Measurements from ENCODE around the gene RAD21L1.
"Not testable (repeated sequence)": the region's sequence is repeated elsewhere in the genome, so short reads cannot be mapped to it uniquely, and the experiment has no call there.

RAD21L1 gene

DNA sequence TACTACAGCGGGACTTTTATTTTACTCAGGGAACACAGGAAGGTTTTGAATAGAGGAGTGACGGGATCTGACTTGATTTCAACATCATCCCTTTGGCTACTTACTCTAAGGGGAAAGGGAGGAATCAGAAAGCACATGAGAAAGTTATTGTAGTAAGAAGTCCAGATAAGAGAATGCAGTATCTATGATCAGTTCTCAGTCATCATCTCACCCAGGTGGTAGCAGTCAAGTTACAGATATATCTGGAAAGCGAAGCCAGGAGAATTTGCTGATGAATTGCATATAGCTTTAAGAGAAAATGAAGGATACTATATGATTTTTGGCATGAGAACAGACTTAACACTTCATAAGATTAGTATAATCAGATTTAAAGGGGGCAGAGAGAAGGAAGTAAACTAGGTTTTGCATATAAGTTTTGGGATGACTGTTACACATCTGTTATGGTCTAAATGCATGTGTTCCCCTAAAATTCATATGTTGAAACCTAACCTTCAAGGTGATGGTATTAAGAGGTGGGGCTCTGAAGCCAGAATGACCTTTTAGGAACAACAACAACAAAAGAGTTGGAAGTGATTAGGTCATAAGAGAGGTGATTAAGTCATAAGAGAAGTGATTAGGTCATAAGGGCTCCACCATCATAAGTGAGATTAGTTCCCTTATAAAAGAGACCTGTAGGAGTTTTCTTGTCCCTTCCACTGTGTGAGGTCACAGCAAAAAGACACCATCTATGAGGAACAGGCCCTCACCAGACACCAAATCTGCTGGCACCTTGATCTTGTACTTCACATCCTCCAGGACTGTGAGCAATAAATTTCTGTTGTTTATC, 6.7 kb downstream of the RAD21L1 start:
- DNase-seq = no peak

DNA sequence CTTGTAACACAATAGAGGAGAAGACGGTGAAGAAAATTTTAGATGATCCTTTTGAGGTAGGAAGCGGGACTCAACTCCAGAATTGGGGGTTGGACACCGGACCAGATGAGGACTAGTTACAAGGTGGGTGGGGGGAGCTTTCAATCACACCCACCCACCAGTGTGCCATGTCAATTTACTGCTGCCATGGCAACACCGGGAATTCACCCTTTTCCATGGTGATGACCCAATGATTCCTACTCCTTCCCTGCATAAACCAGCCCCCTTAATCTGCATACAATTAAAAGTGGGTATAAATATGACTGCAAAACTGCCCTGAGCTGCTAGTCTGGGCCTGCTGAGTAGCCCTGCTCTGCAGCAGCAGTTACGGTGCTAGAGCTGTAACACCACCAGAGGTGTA, 14.7 kb downstream of the RAD21L1 start:
- no peak for DNase-seq

DNA sequence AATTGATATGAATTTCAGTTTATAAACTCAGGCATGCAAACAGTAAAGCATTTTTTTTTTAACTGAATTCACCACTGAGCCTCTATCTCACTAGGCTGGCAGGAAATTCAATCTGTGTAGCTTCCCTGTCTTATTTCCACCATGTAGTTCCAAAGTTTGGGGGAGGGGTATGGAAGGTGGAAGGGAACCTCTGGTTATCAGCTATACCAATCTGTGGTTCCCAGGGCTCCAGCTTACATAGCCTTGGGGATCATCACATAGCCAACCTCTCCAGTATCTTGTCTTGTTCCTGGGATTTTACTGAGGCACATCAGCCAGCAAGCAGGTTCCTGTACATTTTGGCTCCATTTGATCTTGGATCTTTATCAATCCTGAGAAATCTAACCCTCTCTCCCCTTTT, 15.6 kb downstream of the RAD21L1 start:
- DNase-seq = no peak

DNA sequence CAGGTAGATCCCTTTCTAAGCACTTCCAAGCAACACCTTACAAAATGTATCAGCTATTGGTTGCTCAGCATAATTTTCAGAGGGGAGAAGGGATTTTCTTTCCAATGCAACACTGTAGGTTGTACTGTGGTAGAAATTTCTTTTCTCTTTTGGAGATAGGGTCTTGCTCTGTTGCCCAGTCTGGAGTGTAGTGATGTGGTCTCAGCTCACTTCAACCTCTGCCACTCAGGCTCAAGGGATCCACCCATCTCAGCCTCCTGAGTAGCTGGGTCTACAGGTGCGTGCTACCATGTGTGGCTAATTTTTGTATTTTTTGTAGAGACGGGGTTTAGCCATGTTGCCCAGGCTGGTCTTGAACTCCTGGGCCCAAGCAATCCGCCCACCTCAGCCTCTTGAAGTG, 16.3 kb downstream of the RAD21L1 start:
- no peak for DNase-seq

DNA sequence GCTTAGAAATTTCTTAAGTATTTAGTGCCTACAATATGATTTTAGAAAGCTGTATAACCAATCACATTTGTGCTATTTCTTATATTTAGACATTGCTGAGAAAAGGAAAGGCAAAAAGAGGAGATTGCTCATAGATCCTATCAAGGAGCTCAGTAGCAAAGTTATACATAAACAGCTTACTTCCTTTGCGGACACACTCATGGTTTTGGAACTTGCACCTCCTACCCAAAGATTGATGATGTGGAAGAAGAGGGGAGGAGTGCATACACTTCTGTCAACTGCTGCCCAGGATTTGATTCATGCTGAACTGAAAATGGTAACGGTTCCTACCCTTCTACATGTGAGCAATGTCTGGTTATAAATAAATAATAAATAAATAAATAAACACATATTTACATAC, 16.7 kb downstream of the RAD21L1 start:
- DNase-seq = no peak

DNA sequence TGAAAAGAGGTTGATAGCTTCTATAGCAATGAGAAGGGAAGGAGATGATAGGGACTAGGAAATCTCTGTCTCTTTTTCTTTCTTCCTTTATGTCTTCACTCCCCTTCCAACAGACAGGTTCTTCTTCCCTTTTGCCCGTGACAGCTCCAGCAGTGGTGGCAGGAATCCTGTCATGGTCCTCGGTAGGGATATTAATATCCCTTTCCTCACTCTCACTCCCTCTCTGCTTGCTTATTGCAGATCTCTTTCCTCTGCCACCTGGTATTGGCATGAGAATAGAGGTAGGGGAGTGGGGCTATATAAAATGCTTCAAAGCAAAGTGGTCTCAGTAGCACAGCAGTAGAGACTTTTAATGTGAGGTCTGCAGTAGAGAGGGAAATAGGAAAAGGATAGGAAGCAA, 19.7 kb downstream of the RAD21L1 start:
- no peak for DNase-seq

DNA sequence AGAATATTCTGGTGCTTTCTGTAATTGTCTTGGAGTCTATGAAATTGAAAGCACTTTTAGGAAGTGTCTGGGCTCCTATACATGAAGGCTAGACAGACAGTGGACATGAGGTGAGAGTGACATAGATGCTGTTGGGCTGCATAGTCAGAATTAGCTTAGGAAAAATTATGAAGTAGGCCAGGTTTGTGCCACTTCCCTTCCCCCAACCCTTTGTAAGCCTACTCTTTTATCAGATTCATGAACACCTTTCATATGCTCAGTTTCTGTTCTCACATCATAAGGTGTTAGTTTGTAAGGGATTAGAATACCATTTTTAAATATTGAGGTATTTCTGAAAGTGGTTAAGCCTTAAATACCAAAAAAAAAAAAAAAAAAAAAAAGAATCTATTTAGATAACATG, 21.8 kb downstream of the RAD21L1 start:
- DNase-seq = no peak

DNA sequence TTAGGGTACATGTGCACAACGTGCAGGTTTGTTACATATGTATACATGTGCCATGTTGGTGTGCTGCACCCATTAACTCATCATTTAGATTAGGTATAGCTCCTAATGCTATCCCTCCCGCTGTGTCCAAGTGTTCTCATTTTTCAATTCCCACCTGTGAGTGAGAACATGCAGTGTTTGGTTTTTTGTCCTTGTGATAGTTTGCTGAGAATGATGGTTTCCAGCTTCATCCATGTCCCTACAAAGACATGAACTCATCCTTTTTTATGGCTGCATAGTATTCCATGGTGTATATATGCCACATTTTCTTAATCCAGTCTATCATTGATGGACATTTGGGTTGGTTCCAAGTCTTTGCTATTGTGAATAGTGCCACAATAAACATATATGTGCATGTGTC, 24.4 kb downstream of the RAD21L1 start:
- DNase-seq = not testable (repeated sequence)

DNA sequence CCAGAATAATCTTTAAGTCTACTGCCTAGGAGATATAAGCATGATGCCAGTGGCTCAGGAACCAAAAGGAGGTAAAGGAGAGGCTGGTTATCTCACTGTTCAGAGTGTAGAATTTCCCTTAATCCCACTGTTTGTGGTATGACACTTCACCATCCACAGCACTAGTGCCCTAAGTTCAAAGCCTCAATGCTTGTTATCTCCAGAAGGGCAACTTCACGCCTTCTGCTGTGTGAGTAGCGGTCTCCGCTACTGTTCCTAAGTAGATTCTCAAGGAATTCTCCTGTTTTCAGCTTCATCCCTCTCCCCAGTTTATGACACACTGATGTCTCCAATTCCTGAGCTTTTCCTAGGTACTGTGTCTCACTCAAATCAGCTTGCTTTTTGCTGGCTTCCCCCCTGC, 26.6 kb downstream of the RAD21L1 start:
- DNase-seq = no peak

DNA sequence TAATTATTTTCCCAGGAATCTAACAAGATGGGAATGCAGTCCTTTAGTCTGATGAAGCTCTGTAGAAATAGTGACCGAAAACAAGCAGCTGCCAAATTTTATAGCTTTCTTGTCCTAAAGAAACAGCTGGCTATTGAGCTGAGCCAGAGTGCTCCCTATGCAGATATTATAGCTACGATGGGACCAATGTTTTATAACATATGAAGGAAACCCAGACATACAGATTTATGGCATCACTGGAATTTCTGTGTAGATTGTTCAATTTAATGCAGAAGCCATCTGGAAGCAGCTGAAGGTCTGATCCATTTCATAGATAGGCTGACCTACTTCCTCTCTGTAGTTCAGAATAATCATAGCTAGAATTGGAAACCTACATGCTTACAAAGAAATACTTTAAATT, 28.4 kb downstream of the RAD21L1 start:
- DNase-seq = no peak

DNA sequence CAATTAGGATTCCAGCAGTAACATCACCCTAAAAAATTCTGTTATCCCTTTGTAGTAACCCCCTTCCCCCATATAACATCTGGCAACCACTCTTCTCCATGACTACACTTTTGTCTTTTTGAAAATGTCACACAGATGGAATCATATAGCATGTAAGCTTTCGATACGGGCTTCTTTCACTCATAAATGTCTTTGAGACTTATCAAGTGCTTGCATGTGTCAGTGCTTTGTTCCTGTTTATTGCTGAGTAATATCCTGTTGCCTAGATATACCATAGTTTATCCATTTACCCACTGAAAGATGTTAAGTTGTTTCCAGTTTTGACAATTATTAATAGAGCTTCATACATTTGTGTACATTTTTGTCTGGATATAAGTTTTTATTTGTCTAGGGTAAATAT, 29.8 kb downstream of the RAD21L1 start:
- no peak for DNase-seq

DNA sequence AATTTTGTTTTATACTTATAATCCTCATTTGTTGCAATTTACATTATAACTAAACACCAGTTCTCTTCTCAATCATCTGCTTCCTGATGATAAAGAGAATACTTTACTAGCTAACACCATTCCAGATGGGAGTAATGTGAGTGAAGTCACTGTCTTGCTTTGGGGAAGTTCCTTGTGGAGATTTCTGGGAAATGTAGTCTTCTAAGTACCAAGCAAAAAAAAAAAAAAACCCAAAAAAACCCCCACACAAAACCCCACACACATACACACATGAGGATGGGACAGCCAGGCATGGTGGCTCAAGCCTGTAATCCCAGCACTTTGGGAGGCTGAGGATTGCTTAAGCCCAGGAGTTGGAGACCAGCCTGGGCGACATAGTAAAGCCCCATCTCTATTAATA, 38.0 kb downstream of the RAD21L1 start:
- no peak for DNase-seq

DNA sequence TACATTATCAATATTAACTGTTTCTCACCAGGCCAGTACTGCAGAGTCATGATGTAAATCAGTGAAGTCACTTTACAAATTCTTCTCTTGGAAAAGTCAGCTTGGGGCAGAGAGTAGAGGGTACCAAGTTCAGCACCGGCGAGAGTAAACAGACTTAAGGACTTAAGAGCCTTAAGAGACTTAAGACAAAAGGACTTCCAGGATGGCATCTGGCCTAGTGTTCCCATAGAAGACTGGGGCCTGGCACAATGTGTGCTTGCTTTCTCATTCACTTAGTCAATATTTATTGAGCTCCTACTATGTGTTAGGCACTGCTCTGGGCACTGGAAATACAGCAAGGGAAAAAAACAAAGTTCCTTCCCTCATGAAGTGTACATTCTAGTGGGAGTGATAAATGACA, 38.9 kb downstream of the RAD21L1 start:
- DNase-seq = no peak

DNA sequence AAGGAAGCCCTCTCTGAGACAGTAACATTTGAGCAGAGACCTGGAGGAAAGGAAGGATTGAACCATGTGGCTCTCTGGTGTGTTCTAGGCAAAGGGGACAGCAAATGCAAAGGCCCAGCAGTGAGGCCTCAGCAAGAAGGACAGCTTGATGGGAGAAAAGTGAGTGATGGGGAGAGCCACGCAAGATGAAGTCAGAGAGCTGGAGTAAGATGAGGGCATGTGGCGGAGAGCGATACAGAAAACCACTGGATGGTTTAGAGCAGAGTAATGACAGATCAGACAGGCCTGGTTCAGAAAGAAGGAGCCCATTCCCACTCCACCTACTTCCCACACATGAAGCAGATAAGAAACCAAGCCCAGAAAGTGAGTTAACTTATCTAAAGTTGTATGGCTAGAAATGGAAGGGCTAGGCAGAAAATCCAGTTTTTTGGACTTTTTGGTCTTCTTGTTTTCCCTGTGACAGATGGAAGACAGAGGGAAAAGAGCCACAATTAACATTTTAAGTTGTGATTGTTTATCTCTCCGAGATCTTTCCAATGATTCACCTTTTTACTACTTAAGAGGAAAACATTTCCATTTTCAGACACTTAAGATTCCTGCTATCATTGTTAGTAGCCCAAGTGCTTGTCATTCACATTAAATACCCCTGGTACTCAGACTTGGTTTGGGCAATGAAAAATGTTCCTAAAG, 39.5 kb downstream of the RAD21L1 start:
- DNase-seq = no peak

DNA sequence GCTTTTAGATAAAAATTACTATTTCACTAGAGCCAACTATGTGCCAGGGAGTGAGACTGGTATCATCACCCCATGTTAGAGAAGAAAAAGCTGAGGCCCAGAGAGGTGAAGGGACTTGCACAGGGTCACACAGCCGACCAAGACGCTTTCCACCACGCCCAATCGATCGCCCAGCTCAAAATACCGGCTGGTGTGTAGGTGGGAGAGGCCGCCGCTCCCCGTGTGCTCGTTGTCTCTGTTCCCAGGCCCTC, 40.0 kb downstream of the RAD21L1 start:
- DNase-seq = no peak

DNA sequence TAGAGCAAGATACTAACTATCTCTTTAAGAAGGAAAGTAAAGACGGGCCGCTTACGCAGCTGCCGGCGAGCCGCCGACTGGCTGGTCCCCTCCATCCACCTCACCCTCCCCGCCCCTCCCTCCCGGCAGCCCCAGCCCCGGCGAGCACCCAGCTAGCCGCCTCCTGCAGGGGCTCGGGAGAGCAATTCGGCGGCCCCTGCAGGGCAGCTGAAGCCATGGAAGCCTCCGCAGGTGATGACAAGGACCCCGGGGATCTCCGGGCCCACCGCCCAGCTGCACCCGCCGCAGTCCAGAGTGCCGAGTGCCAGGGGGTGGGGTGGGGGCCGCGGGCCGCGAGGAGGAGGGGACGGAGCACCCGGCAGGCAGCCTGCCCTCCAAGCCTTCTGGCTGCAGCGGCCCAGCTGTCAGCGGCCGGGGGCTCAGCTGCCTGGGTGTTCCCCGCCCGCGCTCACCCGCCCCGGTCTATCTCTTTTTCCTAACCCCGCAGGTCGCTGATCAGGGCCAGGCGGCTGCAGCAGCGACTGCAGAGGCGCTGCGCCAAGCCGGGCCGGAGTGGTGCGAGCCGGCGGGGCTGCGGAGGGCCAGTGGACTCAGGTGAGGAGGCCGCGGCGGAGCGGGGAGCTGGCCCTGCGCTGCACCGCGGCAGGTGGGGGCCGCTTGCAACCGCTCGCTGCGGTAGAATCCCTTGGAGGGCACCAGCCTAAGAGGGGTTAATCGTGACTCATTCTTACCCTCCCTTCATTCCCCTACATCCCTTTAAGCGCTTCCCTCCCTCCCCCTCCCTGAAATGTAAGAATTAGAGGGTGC, 40.5 kb downstream of the RAD21L1 start, which contains the start of gene SNPH:
Gene SNPH, plus strand, starts transcription at position 128 of the 807 bp plus-strand sequence. CDS start 29,946 bp downstream, outside the sequence.
- peak; percentile 36 for DNase-seq

DNA sequence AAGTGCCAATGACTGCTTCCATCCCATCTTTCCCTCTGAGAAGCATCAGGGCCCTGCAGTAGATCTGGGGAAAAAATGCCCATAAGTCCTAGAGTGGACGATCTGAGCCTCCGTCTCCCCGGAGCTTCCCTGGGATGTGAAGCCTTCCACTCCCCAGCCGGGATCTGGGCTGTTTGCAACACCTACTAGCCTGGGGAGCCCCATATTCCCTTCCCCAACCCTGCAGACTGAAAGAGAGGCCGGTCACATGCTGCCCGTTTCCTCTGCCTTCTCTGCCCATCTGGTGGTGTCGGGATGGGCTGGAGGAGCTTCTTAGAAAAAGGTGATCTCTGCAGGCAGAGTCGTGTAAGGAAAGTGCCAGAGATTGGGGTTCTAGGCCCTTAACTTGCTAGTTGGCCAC, 41.3 kb downstream of the RAD21L1 start:
- DNase-seq = no peak

DNA sequence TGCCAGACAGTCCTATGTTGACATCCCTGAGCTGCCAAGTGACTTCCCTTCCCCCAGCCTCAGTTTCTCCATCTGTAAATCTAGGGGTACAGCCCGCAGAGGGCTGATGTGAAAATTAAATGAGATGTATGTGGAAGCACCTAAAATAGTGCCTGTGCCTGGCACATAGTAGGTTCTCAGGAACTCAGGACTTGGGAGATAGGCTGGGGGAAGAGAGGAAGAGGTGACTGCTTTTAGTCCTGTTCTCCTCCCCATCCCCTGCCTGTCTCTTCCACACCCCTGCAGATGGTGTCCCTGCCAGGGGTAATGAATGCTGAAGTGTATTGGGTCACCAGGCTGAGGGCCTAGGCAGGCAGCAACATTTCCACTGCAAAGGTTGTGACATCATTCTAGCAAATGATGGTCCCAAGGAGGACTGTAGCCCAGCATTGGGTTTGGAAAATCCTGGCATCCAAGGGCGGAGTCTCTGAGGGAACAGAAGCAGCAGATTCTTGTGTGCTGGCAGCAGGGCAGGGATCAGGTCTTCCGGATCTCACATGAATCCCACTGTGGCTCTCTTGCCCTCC, 42.0 kb downstream of the RAD21L1 start:
- DNase-seq = no peak

DNA sequence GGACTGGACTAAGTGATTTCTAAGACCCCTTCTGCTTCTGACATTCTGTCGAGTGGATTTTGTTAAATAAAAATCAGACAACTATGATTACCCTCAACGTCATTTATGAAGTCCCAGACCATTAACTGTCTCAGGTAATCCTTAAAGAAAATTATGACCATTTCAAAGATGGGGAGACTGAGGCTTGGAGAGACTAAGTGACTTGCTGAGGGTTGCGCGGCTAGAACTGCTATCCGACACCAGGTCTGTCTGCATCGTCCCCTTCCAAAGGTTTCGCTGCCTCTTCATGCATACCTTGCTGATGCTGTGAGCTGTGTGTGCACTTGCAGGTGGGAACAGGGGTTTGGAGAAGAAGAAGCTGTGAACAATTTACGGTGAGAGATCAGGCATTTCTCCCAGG, 43.4 kb downstream of the RAD21L1 start:
- DNase-seq = no peak

DNA sequence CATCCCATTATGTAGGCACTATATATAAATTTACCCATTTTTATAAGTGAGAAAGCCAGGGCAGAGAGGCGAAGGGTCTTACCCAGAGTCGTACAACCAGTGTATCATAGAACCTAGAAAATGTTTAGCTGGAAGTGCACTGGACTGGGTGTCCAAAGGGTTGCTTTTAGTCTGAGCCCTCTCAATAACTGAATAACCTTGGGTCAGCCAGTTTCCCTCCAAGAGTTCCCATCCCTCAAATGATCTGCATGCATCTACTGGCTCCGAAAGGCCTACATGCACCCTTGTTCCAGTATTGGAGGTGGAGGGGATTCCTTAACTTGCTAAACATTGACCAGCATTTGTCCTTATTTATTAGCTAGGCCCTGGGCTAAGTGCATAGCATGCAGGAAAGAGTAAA, 44.0 kb downstream of the RAD21L1 start:
- DNase-seq = no peak

DNA sequence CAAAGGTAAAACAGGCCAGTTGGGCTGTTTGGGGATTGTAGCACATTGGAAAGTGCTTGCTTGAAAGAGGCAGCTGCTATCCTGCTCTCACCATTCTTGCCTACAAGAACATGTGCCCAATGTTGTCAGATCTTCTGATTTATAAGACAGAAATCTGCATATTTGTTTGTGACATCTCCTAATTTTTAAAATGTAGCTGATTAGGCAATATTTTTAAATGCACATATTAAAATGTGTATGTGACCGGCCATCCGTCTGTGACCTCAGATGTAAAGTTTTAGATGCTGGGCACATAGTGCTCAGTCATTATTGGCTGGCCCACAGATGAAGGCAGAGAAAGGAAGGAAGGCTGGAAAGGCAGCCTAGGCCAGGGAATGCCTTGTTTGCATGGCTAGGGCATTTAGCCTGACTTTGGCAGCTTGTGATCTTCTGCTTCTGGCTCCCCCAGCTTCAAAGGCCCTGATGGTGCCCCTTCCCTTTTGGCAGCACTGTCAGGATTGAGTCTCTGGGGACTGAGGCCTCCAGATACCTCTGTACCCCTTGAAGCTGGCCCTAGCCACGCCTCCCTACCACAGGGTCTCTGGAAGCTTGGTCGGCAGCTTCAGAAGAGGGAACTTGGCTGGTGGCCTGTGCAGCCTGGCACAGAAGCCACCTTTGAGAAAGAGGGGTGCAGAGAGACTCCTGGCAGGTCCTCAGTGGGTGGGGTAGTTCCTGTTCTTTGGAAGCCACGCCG, 46.7 kb downstream of the RAD21L1 start:
- DNase-seq = no peak

DNA sequence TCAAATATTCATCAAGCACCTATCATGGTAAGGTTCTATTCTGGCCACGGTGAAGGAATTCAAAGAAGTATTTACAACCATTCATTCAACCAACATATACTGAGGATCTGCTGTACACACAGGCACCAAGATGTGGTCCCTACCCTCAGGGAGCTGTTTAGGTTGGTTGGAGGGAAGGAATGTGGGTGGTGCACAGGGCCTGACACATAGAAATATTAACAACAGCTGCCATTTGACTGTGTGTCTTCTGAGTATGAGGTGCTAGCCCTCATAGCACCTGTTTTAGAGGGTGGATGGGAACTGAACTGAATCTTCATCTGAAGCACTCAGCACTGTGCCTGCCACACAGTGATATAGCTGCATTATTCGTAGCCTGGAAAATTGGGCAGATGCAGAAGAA, 47.5 kb downstream of the RAD21L1 start:
- DNase-seq = no peak

Measured in NCI-H1436 (cell line).